ENCODE measurements around the gene STK36.

The STK36 gene

DNA sequence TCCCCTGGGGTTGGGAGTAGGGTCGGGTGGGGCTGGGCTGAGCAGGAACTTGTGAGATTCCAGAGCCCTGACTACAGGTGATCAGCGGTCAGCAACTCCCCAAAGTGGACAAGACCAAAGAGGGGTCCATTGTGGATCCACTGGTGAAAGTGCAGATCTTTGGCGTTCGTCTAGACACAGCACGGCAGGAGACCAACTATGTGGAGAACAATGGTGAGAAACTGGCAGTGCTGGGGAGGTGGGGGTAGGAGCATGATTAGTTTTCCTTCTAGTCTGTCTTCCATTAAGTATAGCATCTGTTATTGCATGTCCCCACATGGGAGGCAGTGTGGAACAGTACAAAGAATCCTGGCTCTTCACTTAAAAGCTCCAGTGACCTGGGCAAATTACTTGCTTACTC lies 36.2 kb upstream of the STK36 start:
- no peak for ATAC-seq
- TF ChIP-seq, protein P1, sequence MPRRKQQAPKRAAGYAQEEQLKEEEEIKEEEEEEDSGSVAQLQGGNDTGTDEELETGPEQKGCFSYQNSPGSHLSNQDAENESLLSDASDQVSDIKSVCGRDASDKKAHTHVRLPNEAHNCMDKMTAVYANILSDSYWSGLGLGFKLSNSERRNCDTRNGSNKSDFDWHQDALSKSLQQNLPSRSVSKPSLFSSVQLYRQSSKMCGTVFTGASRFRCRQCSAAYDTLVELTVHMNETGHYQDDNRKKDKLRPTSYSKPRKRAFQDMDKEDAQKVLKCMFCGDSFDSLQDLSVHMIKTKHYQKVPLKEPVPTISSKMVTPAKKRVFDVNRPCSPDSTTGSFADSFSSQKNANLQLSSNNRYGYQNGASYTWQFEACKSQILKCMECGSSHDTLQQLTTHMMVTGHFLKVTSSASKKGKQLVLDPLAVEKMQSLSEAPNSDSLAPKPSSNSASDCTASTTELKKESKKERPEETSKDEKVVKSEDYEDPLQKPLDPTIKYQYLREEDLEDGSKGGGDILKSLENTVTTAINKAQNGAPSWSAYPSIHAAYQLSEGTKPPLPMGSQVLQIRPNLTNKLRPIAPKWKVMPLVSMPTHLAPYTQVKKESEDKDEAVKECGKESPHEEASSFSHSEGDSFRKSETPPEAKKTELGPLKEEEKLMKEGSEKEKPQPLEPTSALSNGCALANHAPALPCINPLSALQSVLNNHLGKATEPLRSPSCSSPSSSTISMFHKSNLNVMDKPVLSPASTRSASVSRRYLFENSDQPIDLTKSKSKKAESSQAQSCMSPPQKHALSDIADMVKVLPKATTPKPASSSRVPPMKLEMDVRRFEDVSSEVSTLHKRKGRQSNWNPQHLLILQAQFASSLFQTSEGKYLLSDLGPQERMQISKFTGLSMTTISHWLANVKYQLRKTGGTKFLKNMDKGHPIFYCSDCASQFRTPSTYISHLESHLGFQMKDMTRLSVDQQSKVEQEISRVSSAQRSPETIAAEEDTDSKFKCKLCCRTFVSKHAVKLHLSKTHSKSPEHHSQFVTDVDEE (CRISPR knock-in tag; IDR thresholded peaks at IDR 0.05) = no peak
- no peak for TF ChIP-seq BACH2 (CRISPR knock-in tag; IDR thresholded peaks at IDR 0.05; ENCODE audit: borderline replicate concordance)
- no peak for TF ChIP-seq ZFP3 (CRISPR knock-in tag; IDR thresholded peaks at IDR 0.05)

DNA sequence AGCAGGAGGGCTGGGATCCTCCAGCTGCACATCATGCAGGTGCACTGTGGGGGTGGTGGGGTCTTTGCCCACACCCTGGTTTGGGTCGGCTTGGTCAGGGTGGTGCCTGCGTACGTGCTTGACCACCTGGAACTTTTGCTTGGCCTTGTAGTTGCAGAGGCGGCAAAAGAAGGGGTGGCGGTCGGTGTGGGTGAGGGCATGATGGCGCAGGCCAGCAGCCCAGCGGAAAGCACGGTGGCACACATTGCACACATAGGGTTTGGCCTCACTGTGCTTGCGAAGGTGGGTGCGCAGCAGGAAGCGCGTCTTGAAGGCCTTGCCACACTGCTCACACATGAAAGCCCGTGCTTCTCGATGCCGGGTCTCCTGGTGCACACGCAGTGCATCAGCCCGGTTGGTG lies 33.5 kb upstream of the STK36 start:
- ATAC-seq = no peak
- TF ChIP-seq GLIS3 (CRISPR knock-in tag; IDR thresholded peaks at IDR 0.05) = no peak
- TF ChIP-seq ZC3H10 (CRISPR knock-in tag; IDR thresholded peaks at IDR 0.05) = no peak
- no peak for TF ChIP-seq TCF4 (CRISPR knock-in tag; IDR thresholded peaks at IDR 0.05; ENCODE audit: borderline replicate concordance)
- no peak for TF ChIP-seq PPARA (CRISPR knock-in tag; IDR thresholded peaks at IDR 0.05; ENCODE audit: borderline replicate concordance)
- TF ChIP-seq RARB (CRISPR knock-in tag; IDR thresholded peaks at IDR 0.05) = no peak
- no peak for TF ChIP-seq ZNF70 (CRISPR knock-in tag; IDR thresholded peaks at IDR 0.05)
- no peak for TF ChIP-seq ISL1 (CRISPR knock-in tag; IDR thresholded peaks at IDR 0.05)
- TF ChIP-seq, protein P1 (CRISPR knock-in tag; IDR thresholded peaks at IDR 0.05) = no peak
- TF ChIP-seq ZFP30 (CRISPR knock-in tag; IDR thresholded peaks at IDR 0.05) = no peak
- no peak for TF ChIP-seq CSDC2 (CRISPR knock-in tag; IDR thresholded peaks at IDR 0.05)
- TF ChIP-seq, protein P2, sequence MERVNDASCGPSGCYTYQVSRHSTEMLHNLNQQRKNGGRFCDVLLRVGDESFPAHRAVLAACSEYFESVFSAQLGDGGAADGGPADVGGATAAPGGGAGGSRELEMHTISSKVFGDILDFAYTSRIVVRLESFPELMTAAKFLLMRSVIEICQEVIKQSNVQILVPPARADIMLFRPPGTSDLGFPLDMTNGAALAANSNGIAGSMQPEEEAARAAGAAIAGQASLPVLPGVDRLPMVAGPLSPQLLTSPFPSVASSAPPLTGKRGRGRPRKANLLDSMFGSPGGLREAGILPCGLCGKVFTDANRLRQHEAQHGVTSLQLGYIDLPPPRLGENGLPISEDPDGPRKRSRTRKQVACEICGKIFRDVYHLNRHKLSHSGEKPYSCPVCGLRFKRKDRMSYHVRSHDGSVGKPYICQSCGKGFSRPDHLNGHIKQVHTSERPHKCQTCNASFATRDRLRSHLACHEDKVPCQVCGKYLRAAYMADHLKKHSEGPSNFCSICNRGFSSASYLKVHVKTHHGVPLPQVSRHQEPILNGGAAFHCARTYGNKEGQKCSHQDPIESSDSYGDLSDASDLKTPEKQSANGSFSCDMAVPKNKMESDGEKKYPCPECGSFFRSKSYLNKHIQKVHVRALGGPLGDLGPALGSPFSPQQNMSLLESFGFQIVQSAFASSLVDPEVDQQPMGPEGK (CRISPR knock-in tag; IDR thresholded peaks at IDR 0.05; ENCODE audit: borderline replicate concordance) = no peak
- no peak for TF ChIP-seq ZNF8 (CRISPR knock-in tag; IDR thresholded peaks at IDR 0.05)
- TF ChIP-seq ZFP3 (CRISPR knock-in tag; IDR thresholded peaks at IDR 0.05) = no peak
- TF ChIP-seq SNAI2 (CRISPR knock-in tag; IDR thresholded peaks at IDR 0.05) = no peak
- TF ChIP-seq TOX (CRISPR knock-in tag; IDR thresholded peaks at IDR 0.05; ENCODE audit: borderline replicate concordance) = no peak

DNA sequence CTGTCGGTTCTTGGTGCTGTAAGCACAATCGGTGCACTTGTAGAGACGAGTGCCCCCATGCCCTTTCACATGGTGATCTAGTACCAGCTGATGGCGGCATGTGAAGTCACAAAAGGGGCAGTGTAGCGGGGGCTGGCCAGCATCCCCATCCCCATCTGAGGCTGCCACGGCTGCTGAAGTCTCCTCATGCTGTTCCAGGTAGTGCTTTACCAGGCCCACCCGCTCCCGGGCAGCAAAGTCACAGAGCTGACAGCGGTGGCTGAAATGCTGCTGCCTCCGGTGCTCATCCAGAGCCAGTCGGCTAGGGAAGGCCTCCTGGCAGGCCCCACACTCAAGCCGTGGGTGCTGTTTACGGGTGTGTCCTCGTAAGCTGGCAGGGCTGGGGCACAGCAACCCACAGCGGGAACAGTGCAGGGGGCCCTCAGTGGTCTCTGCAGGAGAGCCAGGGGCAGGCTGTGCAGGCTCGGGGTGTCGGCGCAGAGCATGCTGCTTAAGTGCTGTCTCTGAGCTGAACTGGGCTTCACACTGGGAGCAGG lies 29.7 kb upstream of the STK36 start:
- no peak; the same call in 2 of the 3 replicates for ATAC-seq
- TF ChIP-seq OSR1 (CRISPR knock-in tag; IDR thresholded peaks at IDR 0.05) (no peak), ARNTL (CRISPR knock-in tag; IDR thresholded peaks at IDR 0.05; ENCODE audit: borderline replicate concordance, low read depth) (no peak), ZFP3 (CRISPR knock-in tag; IDR thresholded peaks at IDR 0.05) (no peak), ESRRG (CRISPR knock-in tag; IDR thresholded peaks at IDR 0.05) (no peak)
- TF ChIP-seq, protein P2 (CRISPR knock-in tag; IDR thresholded peaks at IDR 0.05; ENCODE audit: borderline replicate concordance) = no peak
- TF ChIP-seq, protein P3, sequence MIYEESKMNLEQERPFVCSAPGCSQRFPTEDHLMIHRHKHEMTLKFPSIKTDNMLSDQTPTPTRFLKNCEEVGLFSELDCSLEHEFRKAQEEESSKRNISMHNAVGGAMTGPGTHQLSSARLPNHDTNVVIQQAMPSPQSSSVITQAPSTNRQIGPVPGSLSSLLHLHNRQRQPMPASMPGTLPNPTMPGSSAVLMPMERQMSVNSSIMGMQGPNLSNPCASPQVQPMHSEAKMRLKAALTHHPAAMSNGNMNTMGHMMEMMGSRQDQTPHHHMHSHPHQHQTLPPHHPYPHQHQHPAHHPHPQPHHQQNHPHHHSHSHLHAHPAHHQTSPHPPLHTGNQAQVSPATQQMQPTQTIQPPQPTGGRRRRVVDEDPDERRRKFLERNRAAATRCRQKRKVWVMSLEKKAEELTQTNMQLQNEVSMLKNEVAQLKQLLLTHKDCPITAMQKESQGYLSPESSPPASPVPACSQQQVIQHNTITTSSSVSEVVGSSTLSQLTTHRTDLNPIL (CRISPR knock-in tag; IDR thresholded peaks at IDR 0.05; ENCODE audit: low read depth) = no peak
